Astrocyte of the spinal cord (primary cell): Measurements from ENCODE around the gene SLC44A3.
A peak's percentile ranks its signal among the peaks of the same experiment; 100 is the strongest.

Experiments used
- DNase-seq: peaks from one replicate; pipeline ENCODE4 v3.0.0; 2011; ENCODE audit warnings: low read depth, low spot score
- H3K4me3 ChIP-seq: 2 replicates; pipeline ENCODE4 v1.5.1; 2011; ENCODE audit warnings: low read depth, mild to moderate bottlenecking, low read length, moderate library complexity
- in situ Hi-C: cut with HindIII; loops from 2 replicates; pipeline ENCODE4 v1.10.0; 2017; ENCODE audit warnings: low sequenced_read_pairs
- TF ChIP-seq, protein P1 (sequence below): IDR thresholded peaks from 2 replicates; pipeline ENCODE4 v1.5.1; 2012; ENCODE audit warnings: low read depth, mild to moderate bottlenecking, low read length, inconsistent platforms

The SLC44A3 gene

DNA sequence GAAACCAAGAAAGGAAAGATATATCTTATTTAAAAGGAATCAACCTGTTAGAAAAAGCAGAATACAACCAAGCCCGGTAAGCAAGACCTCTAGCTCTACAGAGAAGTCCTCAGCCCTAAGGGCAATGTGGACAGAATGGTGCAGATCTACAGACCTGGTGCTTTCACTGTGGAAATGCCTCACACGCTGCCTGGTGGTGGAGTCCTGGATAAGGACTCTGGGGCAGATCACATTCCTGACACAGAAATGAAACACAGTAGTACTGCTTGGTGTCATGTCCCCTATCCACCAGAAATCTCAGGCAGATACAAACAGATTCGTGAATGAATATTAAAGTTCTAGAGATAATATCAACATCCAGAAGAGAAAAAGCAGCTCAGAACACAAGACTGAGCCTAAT, 99.9 kb downstream of the SLC44A3 start:
- no peak overlapping the region for H3K4me3 ChIP-seq
- TF ChIP-seq, protein P1, sequence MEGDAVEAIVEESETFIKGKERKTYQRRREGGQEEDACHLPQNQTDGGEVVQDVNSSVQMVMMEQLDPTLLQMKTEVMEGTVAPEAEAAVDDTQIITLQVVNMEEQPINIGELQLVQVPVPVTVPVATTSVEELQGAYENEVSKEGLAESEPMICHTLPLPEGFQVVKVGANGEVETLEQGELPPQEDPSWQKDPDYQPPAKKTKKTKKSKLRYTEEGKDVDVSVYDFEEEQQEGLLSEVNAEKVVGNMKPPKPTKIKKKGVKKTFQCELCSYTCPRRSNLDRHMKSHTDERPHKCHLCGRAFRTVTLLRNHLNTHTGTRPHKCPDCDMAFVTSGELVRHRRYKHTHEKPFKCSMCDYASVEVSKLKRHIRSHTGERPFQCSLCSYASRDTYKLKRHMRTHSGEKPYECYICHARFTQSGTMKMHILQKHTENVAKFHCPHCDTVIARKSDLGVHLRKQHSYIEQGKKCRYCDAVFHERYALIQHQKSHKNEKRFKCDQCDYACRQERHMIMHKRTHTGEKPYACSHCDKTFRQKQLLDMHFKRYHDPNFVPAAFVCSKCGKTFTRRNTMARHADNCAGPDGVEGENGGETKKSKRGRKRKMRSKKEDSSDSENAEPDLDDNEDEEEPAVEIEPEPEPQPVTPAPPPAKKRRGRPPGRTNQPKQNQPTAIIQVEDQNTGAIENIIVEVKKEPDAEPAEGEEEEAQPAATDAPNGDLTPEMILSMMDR = no peak
- in situ Hi-C loops = no loop called here
- DNase-seq = no peak

DNA sequence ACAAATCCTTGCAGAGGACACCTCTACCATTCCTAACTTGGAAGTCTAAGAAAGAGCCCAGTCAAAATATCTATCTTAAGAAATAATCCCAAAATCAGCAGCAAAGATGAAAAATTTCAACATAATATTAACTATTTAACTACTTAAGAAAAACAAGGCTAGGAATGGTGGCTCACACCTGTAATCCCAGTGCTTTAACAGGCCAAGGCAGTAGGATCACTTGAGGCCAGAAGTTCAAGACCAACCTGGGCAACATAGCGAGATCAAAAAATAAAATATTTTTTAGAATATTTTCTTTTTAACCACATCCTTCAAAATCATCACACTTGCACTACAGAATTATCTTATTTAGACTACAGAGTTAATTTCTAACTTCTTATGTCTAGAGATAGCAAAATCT, 101.8 kb downstream of the SLC44A3 start:
- no peak overlapping the region for H3K4me3 ChIP-seq
- TF ChIP-seq, protein P1 = no peak
- in situ Hi-C loops = no loop called here
- DNase-seq = no peak

DNA sequence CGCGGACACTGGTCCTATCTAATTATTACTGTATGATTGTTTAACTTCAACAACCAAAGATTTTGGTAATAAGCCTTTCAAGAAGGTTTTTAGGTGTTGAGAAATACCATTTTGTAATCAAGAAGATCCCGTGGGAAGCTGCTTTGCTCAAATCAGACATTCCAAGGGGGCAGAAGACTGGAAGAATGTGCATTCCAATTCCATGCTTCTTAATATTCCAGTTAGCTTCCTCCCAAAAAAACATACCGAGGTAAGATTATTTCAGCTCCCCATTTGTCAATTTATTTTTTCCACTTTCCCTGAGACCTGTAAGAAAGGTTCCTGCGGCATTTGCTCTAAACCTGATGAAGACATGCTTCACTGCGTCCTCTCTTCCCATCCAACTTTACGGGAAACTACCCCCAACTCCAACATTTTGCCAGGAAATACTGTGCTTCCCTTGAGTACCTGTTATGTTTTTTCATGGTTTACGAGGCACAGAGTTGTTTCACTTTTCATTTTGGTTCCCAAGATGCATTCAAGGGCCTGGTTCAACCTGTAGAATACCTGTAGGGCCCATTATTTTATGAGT, 102.7 kb downstream of the SLC44A3 start:
- H3K4me3 ChIP-seq = peak overlapping the region; percentile 37
- in situ Hi-C loops = no loop called here
- no peak for DNase-seq
- TF ChIP-seq, protein P1 = no peak

DNA sequence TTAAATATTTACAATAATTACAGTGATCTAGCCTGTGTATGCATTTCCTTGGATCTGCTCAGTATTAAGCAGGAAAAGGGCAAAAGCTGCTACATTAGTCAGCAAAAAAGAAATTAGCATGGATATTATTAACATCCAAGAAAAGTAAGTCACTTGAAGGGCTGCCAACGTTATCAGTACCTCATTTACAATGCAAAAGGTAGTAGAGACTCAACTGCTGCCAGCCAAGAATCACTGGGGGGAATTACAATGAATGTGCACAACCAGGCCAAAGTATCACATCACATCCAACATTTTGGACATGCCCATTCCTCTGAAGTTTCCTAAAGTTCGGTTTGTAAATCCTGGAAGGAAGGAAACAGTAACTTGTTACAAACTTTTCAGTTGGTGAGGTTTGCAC, 104.8 kb downstream of the SLC44A3 start:
- H3K4me3 ChIP-seq = peak overlapping the region; percentile 91
- TF ChIP-seq, protein P1 = no peak
- in situ Hi-C loops = no loop called here
- DNase-seq = peak; percentile 65

DNA sequence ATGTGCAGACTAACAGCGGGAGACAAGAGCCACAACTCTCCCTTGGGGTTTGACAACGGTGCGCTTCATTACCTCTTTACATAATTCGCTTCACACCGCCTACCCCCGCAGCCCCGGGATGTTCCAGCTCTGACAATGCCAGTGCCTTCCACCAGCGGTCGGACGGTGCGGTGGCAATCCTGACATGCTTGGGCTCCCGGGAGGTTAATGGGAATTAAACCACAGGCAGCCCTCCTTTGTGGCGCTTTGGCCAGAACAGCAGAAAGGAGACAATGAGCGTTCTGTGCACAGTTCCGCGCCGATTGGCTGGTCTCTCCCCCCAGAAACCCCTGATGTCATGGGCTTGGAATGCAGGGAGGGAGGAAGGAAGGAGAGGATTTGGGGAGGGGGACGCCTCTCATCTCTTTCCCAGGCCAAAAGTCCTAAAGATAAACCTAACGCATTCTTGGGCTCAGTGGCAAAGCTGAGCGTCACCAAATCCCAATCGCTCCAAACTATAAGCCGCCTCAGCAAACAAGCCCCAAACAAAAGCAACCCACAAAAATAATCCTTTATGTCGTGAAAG, 105.5 kb downstream of the SLC44A3 start:
- DNase-seq = peak; percentile 94
- in situ Hi-C loops = no loop called here
- TF ChIP-seq, protein P1 = no peak

DNA sequence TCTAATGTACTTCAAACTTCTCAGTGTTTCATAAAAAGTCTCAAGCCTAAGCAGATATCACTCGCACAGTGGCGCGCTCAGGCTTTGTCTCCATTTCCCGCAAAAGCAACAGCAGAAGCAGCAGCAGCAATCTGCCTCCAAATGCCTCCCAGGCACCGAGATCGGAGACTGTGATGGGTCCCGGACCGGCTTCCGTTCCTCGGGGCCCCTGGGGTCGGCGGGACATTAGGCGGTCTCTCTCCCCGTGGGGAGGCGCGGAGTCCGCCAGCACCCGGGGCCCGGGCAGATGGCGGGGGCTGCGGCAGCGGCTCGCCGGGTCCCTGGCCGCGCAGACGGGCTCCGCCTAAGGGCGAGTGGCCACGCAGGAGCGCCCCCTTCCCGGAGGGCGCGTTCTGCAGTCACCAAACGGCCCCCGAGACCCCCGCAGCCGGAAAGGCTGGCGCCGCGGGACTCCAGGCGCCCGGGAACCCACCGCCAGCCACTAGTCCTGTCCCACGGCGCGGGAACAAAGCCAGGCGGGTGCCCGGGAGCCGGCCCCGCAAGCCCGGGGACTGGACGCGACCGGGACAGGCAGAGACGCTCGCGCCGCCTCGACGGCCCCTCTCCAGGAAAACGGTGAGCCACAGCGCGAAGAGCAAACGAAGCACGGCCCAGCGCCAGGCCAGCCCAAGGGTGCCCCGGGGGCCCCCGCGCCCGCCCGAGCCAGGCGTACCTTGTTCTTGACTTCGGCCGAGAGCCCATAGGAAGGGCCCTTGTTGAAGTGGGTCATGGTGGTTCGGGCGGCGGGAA, 106.2 kb downstream of the SLC44A3 start:
- peak overlapping the region; percentile 91 for H3K4me3 ChIP-seq
- DNase-seq = peak; percentile 63
- in situ Hi-C loops = no loop called here
- TF ChIP-seq, protein P1 = peak; percentile 44

More for the DNA sequence above, 105.5 kb downstream of the SLC44A3 start:
- H3K4me3 ChIP-seq = peak overlapping the region; percentile 91
